ENCODE data around the gene CNN3.

DNA sequence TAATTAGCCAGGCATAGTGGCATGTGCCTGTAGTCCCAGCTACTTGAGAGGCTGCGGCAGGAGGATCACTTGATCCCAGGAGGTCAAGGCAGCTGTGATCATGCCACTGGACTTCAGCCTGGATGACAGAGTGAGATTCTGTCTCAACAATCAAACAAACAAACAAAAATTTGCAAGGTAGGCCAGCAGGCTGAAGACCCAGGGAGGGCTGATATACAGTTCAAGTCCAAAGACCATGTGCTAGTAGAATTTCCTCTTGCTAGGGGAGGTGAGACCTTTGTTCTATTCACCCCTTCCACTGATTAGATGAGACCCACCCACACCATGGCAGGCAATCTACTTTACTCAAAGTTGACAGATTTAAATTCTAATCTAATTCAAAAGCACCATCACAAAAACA, 31.2 kb upstream of the CNN3 start:
- TF ChIP-seq, protein P1, sequence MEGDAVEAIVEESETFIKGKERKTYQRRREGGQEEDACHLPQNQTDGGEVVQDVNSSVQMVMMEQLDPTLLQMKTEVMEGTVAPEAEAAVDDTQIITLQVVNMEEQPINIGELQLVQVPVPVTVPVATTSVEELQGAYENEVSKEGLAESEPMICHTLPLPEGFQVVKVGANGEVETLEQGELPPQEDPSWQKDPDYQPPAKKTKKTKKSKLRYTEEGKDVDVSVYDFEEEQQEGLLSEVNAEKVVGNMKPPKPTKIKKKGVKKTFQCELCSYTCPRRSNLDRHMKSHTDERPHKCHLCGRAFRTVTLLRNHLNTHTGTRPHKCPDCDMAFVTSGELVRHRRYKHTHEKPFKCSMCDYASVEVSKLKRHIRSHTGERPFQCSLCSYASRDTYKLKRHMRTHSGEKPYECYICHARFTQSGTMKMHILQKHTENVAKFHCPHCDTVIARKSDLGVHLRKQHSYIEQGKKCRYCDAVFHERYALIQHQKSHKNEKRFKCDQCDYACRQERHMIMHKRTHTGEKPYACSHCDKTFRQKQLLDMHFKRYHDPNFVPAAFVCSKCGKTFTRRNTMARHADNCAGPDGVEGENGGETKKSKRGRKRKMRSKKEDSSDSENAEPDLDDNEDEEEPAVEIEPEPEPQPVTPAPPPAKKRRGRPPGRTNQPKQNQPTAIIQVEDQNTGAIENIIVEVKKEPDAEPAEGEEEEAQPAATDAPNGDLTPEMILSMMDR (tag by site-specific recombination; IDR thresholded peaks at IDR 0.05): no peak
- no peak for TF ChIP-seq REPIN1 (tag by site-specific recombination; IDR thresholded peaks at IDR 0.05; ENCODE audit: low read depth)
- TF ChIP-seq, protein P2, sequence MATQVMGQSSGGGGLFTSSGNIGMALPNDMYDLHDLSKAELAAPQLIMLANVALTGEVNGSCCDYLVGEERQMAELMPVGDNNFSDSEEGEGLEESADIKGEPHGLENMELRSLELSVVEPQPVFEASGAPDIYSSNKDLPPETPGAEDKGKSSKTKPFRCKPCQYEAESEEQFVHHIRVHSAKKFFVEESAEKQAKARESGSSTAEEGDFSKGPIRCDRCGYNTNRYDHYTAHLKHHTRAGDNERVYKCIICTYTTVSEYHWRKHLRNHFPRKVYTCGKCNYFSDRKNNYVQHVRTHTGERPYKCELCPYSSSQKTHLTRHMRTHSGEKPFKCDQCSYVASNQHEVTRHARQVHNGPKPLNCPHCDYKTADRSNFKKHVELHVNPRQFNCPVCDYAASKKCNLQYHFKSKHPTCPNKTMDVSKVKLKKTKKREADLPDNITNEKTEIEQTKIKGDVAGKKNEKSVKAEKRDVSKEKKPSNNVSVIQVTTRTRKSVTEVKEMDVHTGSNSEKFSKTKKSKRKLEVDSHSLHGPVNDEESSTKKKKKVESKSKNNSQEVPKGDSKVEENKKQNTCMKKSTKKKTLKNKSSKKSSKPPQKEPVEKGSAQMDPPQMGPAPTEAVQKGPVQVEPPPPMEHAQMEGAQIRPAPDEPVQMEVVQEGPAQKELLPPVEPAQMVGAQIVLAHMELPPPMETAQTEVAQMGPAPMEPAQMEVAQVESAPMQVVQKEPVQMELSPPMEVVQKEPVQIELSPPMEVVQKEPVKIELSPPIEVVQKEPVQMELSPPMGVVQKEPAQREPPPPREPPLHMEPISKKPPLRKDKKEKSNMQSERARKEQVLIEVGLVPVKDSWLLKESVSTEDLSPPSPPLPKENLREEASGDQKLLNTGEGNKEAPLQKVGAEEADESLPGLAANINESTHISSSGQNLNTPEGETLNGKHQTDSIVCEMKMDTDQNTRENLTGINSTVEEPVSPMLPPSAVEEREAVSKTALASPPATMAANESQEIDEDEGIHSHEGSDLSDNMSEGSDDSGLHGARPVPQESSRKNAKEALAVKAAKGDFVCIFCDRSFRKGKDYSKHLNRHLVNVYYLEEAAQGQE (tag by site-specific recombination; IDR thresholded peaks at IDR 0.05): no peak
- TF ChIP-seq, protein P3, sequence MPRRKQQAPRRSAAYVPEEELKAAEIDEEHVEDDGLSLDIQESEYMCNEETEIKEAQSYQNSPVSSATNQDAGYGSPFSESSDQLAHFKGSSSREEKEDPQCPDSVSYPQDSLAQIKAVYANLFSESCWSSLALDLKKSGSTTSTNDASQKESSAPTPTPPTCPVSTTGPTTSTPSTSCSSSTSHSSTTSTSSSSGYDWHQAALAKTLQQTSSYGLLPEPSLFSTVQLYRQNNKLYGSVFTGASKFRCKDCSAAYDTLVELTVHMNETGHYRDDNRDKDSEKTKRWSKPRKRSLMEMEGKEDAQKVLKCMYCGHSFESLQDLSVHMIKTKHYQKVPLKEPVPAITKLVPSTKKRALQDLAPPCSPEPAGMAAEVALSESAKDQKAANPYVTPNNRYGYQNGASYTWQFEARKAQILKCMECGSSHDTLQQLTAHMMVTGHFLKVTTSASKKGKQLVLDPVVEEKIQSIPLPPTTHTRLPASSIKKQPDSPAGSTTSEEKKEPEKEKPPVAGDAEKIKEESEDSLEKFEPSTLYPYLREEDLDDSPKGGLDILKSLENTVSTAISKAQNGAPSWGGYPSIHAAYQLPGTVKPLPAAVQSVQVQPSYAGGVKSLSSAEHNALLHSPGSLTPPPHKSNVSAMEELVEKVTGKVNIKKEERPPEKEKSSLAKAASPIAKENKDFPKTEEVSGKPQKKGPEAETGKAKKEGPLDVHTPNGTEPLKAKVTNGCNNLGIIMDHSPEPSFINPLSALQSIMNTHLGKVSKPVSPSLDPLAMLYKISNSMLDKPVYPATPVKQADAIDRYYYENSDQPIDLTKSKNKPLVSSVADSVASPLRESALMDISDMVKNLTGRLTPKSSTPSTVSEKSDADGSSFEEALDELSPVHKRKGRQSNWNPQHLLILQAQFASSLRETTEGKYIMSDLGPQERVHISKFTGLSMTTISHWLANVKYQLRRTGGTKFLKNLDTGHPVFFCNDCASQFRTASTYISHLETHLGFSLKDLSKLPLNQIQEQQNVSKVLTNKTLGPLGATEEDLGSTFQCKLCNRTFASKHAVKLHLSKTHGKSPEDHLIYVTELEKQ (tag by site-specific recombination; IDR thresholded peaks at IDR 0.05; ENCODE audit: borderline replicate concordance): no peak
- TF ChIP-seq, protein P4, sequence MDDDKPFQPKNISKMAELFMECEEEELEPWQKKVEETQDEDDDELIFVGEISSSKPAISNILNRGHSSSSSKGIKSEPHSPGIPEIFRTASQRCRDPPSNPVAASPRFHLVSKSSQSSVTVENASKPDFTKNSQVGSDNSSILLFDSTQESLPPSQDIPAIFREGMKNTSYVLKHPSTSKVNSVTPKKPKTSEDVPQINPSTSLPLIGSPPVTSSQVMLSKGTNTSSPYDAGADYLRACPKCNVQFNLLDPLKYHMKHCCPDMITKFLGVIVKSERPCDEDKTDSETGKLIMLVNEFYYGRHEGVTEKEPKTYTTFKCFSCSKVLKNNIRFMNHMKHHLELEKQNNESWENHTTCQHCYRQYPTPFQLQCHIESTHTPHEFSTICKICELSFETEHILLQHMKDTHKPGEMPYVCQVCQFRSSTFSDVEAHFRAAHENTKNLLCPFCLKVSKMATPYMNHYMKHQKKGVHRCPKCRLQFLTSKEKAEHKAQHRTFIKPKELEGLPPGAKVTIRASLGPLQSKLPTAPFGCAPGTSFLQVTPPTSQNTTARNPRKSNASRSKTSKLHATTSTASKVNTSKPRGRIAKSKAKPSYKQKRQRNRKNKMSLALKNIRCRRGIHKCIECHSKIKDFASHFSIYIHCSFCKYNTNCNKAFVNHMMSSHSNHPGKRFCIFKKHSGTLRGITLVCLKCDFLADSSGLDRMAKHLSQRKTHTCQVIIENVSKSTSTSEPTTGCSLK (tag by site-specific recombination; IDR thresholded peaks at IDR 0.05): no peak
- TF ChIP-seq TCF7L2 (IDR thresholded peaks at IDR 0.05; ENCODE audit: borderline replicate concordance, low read depth, low read length): no peak
- no peak for TF ChIP-seq ZNF610 (tag by site-specific recombination; IDR thresholded peaks at IDR 0.05; ENCODE audit: borderline replicate concordance)
- TF ChIP-seq ZBTB17 (tag by site-specific recombination; IDR thresholded peaks at IDR 0.05): no peak
- TF ChIP-seq, protein P5, sequence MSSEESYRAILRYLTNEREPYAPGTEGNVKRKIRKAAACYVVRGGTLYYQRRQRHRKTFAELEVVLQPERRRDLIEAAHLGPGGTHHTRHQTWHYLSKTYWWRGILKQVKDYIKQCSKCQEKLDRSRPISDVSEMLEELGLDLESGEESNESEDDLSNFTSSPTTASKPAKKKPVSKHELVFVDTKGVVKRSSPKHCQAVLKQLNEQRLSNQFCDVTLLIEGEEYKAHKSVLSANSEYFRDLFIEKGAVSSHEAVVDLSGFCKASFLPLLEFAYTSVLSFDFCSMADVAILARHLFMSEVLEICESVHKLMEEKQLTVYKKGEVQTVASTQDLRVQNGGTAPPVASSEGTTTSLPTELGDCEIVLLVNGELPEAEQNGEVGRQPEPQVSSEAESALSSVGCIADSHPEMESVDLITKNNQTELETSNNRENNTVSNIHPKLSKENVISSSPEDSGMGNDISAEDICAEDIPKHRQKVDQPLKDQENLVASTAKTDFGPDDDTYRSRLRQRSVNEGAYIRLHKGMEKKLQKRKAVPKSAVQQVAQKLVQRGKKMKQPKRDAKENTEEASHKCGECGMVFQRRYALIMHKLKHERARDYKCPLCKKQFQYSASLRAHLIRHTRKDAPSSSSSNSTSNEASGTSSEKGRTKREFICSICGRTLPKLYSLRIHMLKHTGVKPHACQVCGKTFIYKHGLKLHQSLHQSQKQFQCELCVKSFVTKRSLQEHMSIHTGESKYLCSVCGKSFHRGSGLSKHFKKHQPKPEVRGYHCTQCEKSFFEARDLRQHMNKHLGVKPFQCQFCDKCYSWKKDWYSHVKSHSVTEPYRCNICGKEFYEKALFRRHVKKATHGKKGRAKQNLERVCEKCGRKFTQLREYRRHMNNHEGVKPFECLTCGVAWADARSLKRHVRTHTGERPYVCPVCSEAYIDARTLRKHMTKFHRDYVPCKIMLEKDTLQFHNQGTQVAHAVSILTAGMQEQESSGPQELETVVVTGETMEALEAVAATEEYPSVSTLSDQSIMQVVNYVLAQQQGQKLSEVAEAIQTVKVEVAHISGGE (tag by site-specific recombination; conservative IDR thresholded peaks at IDR 0.05; ENCODE audit: low read depth): no peak
- TF ChIP-seq, protein P6, sequence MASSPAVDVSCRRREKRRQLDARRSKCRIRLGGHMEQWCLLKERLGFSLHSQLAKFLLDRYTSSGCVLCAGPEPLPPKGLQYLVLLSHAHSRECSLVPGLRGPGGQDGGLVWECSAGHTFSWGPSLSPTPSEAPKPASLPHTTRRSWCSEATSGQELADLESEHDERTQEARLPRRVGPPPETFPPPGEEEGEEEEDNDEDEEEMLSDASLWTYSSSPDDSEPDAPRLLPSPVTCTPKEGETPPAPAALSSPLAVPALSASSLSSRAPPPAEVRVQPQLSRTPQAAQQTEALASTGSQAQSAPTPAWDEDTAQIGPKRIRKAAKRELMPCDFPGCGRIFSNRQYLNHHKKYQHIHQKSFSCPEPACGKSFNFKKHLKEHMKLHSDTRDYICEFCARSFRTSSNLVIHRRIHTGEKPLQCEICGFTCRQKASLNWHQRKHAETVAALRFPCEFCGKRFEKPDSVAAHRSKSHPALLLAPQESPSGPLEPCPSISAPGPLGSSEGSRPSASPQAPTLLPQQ (tag by site-specific recombination; IDR thresholded peaks at IDR 0.05): no peak
- TF ChIP-seq, protein P7, sequence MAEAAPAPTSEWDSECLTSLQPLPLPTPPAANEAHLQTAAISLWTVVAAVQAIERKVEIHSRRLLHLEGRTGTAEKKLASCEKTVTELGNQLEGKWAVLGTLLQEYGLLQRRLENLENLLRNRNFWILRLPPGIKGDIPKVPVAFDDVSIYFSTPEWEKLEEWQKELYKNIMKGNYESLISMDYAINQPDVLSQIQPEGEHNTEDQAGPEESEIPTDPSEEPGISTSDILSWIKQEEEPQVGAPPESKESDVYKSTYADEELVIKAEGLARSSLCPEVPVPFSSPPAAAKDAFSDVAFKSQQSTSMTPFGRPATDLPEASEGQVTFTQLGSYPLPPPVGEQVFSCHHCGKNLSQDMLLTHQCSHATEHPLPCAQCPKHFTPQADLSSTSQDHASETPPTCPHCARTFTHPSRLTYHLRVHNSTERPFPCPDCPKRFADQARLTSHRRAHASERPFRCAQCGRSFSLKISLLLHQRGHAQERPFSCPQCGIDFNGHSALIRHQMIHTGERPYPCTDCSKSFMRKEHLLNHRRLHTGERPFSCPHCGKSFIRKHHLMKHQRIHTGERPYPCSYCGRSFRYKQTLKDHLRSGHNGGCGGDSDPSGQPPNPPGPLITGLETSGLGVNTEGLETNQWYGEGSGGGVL (tag by site-specific recombination; IDR thresholded peaks at IDR 0.05): no peak
- no peak for TF ChIP-seq ZSCAN23 (tag by site-specific recombination; IDR thresholded peaks at IDR 0.05)
- TF ChIP-seq ZNF510 (tag by site-specific recombination; IDR thresholded peaks at IDR 0.05; ENCODE audit: insufficient replicate concordance): no peak

Data from HEK293 (cell line).